Measurements from ENCODE around the gene LY9.
"Not testable (repeated sequence)": the region's sequence is repeated elsewhere in the genome, so short reads cannot be mapped to it uniquely, and the experiment has no call there.

The LY9 gene

GRCh38 chr1:160776178-160776577 is 19.8 kb upstream of the LY9 start:
- DNase-seq, result no peak

GRCh38 chr1:160777486-160778089 is 18.4 kb upstream of the LY9 start:
- DNase-seq, result peak; percentile 20

GRCh38 chr1:160778976-160779375 is 17.0 kb upstream of the LY9 start:
- no peak for DNase-seq

DNA sequence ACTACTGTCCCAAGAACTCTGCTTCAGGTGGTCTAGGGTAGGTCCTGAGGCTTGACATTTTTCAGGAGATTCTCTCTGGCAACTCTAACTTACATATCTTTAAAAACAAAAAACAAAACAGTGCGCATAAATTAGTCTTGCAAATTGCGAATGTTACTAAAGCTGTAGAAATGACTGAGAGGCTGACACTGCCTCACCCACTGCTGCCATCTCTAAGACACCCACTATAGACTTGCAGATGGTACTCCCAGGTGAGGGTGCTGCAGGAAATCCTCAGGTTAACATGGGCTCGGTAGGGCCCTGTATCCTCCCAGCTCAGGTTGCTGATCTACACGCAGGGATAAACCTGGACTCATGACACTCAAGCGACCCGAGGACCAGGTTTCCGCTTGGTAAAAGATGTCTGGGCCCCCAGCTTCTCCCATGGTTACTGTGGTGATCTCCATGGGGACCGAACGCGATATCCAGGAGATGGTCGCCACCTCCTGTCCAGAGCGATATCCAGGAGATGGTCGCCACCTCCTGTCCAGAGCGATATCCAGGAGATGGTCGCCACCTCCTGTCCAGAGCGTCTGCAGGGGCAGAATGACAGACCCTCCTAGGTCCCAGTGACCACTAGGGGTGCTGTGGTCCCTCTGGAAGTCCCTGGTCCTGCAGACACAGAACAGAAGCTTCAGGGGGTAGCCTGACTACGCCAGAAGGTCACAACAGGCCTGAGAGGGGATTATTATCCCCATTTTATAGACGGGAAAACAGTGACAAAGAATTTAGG is 16.2 kb upstream of the LY9 start:
- no peak for DNase-seq

DNA sequence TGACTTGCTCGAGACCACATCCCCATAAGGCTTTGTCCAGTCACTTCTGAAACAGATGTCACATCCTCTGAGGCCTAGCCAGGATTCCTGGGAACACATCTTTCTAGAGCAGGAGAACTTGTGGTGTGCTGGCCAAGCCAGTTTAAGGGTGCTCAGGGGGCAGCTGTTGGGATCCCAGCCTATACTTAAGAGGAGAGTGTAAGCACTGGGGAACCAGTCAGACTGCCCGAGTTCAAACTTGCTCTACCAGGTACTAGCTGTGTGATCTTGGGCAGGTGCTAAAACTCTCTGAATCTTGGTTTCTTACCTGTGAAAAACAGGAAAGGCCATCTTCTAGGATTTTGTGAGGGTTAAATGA is 15.6 kb upstream of the LY9 start:
- DNase-seq, result no peak

DNA sequence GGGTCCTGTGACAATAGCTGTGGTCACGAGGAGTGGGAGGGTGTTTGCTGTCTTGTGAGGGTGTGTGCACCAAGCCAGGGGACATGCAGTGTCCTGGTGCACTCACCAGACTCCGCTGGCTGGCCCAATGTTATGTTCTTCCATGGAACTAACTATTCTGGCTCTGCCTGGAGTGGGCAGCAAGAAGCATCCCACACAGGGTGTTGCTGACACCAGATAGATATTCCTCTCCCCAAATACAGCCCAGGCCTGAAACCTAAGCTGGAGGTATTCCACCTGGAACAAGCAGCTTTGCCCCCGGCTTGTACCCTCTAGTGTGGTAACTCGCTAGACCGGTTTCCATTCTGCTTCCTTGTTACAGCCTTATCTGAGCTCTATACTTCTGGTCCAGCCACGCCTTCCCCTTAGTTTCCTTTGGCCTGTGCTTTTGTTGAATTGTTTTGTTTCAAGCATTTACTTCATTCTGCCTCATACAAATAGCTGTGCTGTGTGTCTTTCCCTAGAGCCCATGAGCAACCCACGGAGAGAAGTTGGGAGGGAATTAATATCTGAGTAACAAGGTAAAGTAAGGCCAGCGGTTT is 14.7 kb upstream of the LY9 start:
- DNase-seq, result no peak

- no peak for DNase-seq
Measured at GRCh38 chr1:160781914-160782689, 13.9 kb upstream of the LY9 start.

DNA sequence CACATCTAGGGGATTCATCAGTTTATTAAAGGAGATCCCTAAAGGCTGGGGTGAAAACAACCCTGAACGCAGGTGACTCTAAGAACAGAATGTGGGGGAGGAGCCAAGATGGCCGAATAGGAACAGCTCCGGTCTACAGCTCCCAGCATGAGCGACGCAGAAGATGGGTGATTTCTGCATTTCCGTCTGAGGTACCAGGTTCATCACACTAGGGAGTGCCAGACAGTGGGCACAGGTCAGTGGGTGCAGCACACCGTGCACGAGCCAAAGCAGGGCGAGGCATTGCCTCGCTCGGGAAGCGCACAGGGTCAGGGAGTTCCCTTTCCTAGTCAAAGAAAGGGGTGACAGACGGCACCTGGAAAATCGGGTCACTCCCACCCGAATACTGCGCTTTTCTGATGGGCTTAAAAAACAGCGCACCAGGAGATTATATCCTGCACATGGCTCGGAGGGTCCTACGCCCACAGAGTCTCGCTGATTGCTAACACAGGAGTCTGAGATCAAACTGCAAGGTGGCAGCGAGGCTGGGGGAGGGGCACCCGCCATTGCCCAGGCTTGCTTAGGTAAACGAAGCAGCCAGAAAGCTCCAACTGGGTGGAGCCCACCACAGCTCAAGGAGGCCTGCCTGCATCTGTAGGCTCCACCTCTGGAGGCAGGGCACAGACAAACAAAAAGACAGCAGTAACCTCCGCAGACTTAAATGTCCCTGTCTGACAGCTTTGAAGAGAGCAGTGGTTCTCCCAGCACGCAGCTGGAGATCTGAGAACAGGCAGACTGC is 12.8 kb upstream of the LY9 start:
- not testable (repeated sequence) for DNase-seq

GRCh38 chr1:160789051-160789701 is 6.8 kb upstream of the LY9 start:
- DNase-seq, result no peak

DNA sequence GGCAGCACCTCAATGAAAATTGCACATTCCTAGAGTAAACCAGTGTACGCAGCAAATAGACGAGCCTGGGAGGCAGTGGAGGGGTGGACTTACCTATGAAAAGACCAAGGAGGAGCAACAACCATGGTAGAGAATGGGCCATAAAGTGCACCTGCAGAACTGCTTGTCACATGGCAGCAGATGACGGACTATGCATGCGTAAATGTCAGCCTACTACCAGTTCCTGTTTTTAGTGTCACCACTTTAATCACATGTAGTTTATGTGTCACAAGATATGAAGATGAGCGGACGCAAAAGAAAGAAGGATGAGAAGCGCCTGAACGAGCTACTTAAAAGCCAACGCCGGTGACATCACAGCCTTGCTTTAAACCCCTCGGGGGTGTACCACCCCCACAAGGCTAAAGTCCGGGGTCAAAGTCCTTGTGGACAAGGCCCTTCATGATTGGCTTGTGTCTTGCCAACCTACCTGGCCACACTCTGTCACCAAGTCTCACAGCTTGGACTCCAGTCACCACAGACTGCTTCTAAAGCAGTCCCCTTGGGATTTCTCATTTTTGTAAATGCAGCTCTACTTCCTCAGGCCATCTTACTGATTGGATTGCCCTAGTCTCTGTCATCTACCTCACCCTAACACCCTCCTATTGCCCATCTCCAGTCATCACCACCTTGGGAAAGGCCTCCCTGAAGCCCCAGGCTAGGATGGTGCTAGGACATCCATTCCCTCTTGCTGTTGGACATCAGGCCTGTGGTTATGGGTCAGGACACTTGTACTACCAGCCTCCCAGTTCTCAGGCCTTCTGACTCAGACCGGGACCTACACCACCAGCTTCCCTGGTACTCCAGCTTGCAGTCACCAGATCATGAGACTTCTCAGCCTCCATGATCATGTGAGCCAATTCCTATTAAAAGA is 6.0 kb upstream of the LY9 start:
- no peak for DNase-seq

GRCh38 chr1:160794376-160794775 is 1.6 kb upstream of the LY9 start:
- no peak for DNase-seq

DNA sequence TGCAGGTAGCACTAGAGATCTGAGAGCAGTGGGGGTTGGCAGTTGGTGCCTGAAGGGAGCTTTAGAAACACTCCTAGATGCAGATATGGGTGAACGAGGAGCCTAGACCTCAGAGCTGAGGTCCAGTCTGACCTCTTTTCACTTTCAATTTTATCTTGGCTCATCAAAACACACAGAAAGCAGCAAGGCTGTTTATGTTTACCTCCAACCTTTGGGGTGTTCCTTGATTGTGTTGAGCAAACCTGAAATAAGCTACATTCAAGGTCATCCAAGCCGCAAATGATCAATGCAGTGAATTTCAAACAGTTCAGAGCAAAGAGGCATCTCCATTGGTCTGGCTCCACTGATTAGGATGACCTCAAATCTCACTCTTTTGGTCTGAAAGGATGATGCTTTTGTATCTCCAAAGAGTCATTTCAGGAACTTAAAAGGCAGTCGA is 1.3 kb downstream of the LY9 start:
- no peak for DNase-seq

GRCh38 chr1:160797861-160798273 is 1.9 kb downstream of the LY9 start:
- no peak for DNase-seq

DNA sequence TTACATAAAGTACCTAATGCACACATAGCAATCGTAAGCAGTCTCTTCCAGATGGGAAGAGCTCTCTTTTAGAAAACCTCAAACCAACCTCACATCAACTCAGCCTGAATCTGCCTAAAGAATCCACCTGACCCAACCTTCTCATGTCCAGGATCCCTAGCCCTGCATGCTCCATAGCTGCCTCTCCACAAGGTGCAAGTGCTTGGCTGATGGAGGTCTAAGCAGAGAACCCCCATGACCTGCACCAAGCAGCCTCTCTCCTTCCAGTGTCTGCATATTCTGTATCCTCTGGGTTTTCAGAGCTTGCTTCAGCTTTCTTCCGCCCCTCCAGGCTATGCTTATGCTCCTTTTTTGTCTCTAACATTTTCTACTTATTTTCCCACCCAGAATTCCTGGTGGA is 2.5 kb downstream of the LY9 start:
- DNase-seq, result no peak

- DNase-seq, result no peak
Measured at GRCh38 chr1:160799641-160800040, 3.7 kb downstream of the LY9 start.

DNA sequence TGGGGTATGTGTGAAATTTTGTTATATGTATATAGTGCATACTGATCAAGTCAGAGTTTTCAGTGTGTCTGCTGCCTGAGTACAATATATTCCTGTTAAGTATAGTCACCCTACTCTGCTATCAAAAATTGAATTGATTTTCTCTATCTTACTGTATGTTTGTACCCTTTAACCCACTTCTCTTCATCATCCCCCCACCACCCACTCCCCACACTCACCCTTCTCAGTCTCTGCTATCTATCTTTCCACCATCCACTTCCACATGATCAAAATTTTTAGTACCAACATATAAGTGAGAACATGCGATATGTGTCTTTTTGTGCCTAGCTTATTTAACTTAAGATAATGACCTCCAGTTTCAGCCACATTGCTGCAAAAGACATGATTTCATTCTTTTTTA is 4.2 kb downstream of the LY9 start:
- DNase-seq, result no peak

DNA sequence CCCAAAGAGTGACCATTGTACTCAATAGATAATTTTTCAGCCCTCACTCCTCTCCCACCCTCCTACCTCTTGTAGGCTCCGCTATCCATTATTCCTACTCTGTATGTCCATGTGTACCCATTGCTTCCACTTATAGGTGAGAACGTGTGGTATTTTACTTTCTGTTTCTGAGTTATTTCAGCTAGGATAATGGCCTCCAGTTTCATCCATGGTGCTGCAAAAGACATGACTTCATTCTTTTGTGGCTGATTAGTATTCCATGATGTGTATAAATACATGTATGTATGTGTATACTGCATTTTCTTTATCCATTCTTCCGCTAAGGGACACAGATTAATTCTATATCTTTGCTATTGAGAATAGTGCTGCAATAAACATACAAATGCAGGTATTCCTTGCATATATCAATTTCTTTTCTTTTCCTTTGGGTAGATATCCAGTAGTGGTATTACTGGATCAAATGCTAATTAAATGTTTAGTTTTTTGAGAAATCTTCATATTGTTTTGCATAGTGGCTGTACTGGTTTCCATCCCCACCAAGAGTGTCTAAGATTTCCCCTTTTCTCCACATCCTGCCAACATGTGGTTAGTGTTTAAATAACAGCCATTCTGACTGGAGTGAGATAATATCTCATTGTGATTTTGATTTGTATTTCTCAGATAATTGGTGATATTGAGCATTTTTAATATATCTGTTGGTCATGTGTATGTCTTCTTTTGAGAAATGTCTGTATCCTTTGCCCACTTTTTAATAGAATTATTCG is 4.9 kb downstream of the LY9 start:
- no peak for DNase-seq

GRCh38 chr1:160801836-160802580 is 6.0 kb downstream of the LY9 start:
- no peak for DNase-seq

DNA sequence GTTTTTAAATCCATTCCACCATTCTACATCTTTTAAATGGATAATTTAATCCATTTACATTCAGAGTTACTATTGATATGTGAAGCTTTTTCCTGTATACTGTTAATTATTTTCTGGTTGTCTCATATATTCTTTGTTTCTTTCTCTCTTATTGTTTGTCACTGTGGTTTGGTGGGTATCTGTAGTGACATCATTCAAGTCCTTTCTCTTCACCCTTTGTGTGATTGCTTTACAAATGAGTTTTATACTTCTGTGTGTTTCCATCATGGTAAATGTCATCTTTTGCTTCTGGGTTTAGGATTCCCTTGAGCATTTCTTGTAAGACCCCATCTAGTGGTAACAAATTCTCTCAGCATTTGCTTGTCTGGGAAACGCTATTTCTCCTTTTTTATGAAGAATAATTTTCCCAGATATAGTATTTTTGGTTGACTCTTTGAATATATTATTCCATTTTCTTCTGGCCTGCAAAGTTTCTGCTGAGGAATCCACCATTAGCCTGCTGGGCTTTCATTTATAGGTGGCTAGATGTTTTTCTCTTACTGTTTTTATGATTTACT is 10.2 kb downstream of the LY9 start:
- DNase-seq, result no peak
